ENCODE data around the gene SCD5.

SCD5 gene

GRCh38 chr4:82797040-82797404 lies 1.6 kb downstream of the SCD5 start:
- DNase-seq (ENCODE audit: low read depth in 2 of 2), result no peak

- DNase-seq (ENCODE audit: low read depth in 2 of 2), result no peak
Measured at GRCh38 chr4:82792912-82793649, 5.5 kb downstream of the SCD5 start.

- DNase-seq (ENCODE audit: low read depth in 2 of 2), result no peak
Measured at GRCh38 chr4:82791179-82791578, 7.4 kb downstream of the SCD5 start.

GRCh38 chr4:82790060-82790660 lies 8.4 kb downstream of the SCD5 start:
- DNase-seq (ENCODE audit: low read depth in 2 of 2), result no peak

- no peak for DNase-seq (ENCODE audit: low read depth in 2 of 2)
Measured at GRCh38 chr4:82789025-82789776, 9.4 kb downstream of the SCD5 start.

- no peak for DNase-seq (ENCODE audit: low read depth in 2 of 2)
Measured at GRCh38 chr4:82787342-82787741, 11.3 kb downstream of the SCD5 start.

GRCh38 chr4:82786828-82787227 lies 11.8 kb downstream of the SCD5 start:
- no peak for DNase-seq (ENCODE audit: low read depth in 2 of 2)

GRCh38 chr4:82785611-82786400 lies 12.8 kb downstream of the SCD5 start:
- DNase-seq (ENCODE audit: low read depth in 2 of 2), result no peak

- no peak for DNase-seq (ENCODE audit: low read depth in 2 of 2)
Measured at GRCh38 chr4:82784681-82785610, 13.7 kb downstream of the SCD5 start.

- no peak for DNase-seq (ENCODE audit: low read depth in 2 of 2)
Measured at GRCh38 chr4:82782626-82783345, 15.8 kb downstream of the SCD5 start.

- DNase-seq (ENCODE audit: low read depth in 2 of 2), result no peak
Measured at GRCh38 chr4:82780752-82781231, 17.8 kb downstream of the SCD5 start.

GRCh38 chr4:82780170-82780751 lies 18.3 kb downstream of the SCD5 start:
- DNase-seq (ENCODE audit: low read depth in 2 of 2), result no peak

GRCh38 chr4:82779032-82779431 lies 19.6 kb downstream of the SCD5 start:
- no peak for DNase-seq (ENCODE audit: low read depth in 2 of 2)

GRCh38 chr4:82777857-82778525 lies 20.6 kb downstream of the SCD5 start:
- no peak for DNase-seq (ENCODE audit: low read depth in 2 of 2)

GRCh38 chr4:82776925-82777542 lies 21.6 kb downstream of the SCD5 start:
- no peak for DNase-seq (ENCODE audit: low read depth in 2 of 2)

GRCh38 chr4:82775243-82775642 lies 23.4 kb downstream of the SCD5 start:
- no peak for DNase-seq (ENCODE audit: low read depth in 2 of 2)

GRCh38 chr4:82774711-82775171 lies 23.9 kb downstream of the SCD5 start:
- no peak for DNase-seq (ENCODE audit: low read depth in 2 of 2)

- no peak for DNase-seq (ENCODE audit: low read depth in 2 of 2)
Measured at GRCh38 chr4:82773057-82773456, 25.5 kb downstream of the SCD5 start.

GRCh38 chr4:82770607-82771006 lies 28.0 kb downstream of the SCD5 start:
- no peak for DNase-seq (ENCODE audit: low read depth in 2 of 2)

Measured in activated CD4-positive, alpha-beta T cell treated with anti-CD3 and anti-CD28 coated beads for 24 hours (primary cell).